ENCODE results near the gene ORC3.

ORC3 gene

GRCh38 chr6:87586371-87587077 lies 3.4 kb upstream of the ORC3 start:
- ChIA-PET CTCF (interaction anchor here (1.0 kb wide), 1 partner anchor 11 kb away, joined by 3 read pairs; no protein-coding TSS in a partner anchor), POLR2A (no interaction called here)
- H3K4me3 ChIP-seq (ENCODE audit: low read depth, low read length), result no peak overlapping the region
- DNase-seq (ENCODE audit: low read depth, low spot score), result no peak
- TF ChIP-seq CTCF (IDR thresholded peaks at IDR 0.05; ENCODE audit: insufficient read depth, low read length, missing control alignments), result no peak

- H3K4me3 ChIP-seq (ENCODE audit: low read depth, low read length), result peak overlapping the region; percentile 97
- ChIA-PET CTCF (interaction anchor here (0.9 to 1.7 kb wide), 2 partner anchors 13 to 196 kb away, joined by 4 to 5 read pairs; no protein-coding TSS in a partner anchor), POLR2A (interaction anchor here (0.6 to 2.0 kb wide), 3 partner anchors 10 to 118 kb away, joined by 4 to 5 read pairs (median 4); partner anchors contain the start of gene AKIRIN2)
- no peak for DNase-seq (ENCODE audit: low read depth, low spot score)
- no peak for TF ChIP-seq CTCF (IDR thresholded peaks at IDR 0.05; ENCODE audit: insufficient read depth, low read length, missing control alignments)
Measured at GRCh38 chr6:87588756-87589407, 1.1 kb upstream of the ORC3 start.

- DNase-seq (ENCODE audit: low read depth, low spot score), result no peak
- TF ChIP-seq CTCF (IDR thresholded peaks at IDR 0.05; ENCODE audit: insufficient read depth, low read length, missing control alignments), result no peak
- H3K4me3 ChIP-seq (ENCODE audit: low read depth, low read length), result peak overlapping the region; percentile 97
- CTCF ChIA-PET, result interaction anchor here (1.5 kb wide), 1 partner anchor 24 kb away, joined by 4 read pairs; no protein-coding TSS in a partner anchor
- POLR2A ChIA-PET, result no interaction called here
Measured at GRCh38 chr6:87590417-87590880, 514 bp downstream of the ORC3 start.

GRCh38 chr6:87590990-87591389 lies 1.1 kb downstream of the ORC3 start:
- ChIA-PET POLR2A (no interaction called here), CTCF (interaction anchor here (1.5 kb wide), 1 partner anchor 25 kb away, joined by 4 read pairs; no protein-coding TSS in a partner anchor)
- no peak for DNase-seq (ENCODE audit: low read depth, low spot score)
- peak overlapping the region; percentile 97 for H3K4me3 ChIP-seq (ENCODE audit: low read depth, low read length)
- TF ChIP-seq CTCF (IDR thresholded peaks at IDR 0.05; ENCODE audit: insufficient read depth, low read length, missing control alignments), result no peak

- POLR2A ChIA-PET, result no interaction called here
- no peak for TF ChIP-seq CTCF (IDR thresholded peaks at IDR 0.05; ENCODE audit: insufficient read depth, low read length, missing control alignments)
- CTCF ChIA-PET, result no interaction called here
- DNase-seq (ENCODE audit: low read depth, low spot score), result no peak
- H3K4me3 ChIP-seq (ENCODE audit: low read depth, low read length), result no peak overlapping the region
Measured at GRCh38 chr6:87600576-87600975, 10.6 kb downstream of the ORC3 start.

- H3K4me3 ChIP-seq (ENCODE audit: low read depth, low read length), result no peak overlapping the region
- DNase-seq (ENCODE audit: low read depth, low spot score), result no peak
- TF ChIP-seq CTCF (IDR thresholded peaks at IDR 0.05; ENCODE audit: insufficient read depth, low read length, missing control alignments), result no peak
- ChIA-PET CTCF (no interaction called here), POLR2A (no interaction called here)
Measured at GRCh38 chr6:87606199-87606598, 16.3 kb downstream of the ORC3 start.
